NCI-H2227 (cell line): ENCODE data around the gene BSND.
A peak's percentile ranks its signal among the peaks of the same experiment; 100 is the strongest.

Experiments used
- DNase-seq: peaks from one replicate; lab custom pipeline; 2025; ENCODE audit not compliant: unreplicated experiment; lab: John Stamatoyannopoulos, UW

BSND gene

DNA sequence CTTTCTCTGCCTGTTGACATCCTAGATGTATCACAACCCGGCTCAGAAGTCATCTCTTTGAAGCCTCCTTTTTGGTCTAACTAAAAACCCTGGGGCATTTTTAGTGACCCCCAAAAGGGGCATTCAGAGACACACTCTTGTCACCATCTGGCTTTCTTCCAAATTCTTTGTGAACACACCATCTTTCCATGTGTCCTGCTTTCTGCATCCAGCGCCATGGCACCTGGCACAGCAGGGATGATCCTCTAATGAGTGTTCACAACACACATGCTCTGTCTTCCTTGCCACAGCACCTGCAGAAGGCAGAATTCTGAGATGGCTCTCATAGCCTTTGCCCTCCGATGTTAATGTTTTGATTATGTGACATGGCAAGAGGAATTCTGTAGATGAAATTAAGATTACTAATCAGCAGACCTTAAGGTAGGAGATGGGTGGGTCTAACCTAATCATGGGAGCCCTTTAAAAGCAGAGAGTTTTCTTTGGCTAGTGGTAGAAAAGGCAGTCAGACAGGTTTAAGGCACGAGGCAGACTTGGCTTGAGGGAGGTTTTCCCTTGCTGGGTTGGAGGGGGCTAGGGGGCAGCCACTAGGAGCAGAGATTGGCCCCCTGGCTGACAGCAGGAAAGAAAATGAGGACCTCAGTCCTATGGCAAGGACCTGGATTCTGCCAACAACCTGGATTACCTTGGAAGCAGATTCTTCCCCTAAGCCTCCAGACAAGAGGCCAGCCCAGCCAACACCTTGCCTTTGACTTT lies 23.2 kb upstream of the BSND start:
- peak; percentile 51 for DNase-seq

DNA sequence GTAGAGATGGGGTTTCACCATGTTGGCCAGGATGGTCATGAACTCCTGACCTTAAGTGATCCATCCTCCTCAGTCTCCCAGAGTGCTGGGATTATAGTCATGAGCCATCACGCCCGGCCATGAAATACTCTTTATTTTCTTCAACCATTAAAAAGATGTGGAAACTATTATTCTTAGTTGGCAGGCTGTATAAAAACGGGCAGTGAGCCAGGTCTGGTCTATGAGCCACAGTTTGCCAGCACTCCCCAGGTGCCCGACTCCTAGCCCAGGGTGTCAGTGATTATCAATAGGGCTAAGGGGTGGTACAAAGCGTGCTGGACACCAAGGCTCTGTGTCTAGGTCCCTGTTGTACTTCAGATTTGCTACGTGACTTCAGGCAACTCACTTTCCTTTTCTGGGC lies 22.0 kb upstream of the BSND start:
- DNase-seq, result no peak

DNA sequence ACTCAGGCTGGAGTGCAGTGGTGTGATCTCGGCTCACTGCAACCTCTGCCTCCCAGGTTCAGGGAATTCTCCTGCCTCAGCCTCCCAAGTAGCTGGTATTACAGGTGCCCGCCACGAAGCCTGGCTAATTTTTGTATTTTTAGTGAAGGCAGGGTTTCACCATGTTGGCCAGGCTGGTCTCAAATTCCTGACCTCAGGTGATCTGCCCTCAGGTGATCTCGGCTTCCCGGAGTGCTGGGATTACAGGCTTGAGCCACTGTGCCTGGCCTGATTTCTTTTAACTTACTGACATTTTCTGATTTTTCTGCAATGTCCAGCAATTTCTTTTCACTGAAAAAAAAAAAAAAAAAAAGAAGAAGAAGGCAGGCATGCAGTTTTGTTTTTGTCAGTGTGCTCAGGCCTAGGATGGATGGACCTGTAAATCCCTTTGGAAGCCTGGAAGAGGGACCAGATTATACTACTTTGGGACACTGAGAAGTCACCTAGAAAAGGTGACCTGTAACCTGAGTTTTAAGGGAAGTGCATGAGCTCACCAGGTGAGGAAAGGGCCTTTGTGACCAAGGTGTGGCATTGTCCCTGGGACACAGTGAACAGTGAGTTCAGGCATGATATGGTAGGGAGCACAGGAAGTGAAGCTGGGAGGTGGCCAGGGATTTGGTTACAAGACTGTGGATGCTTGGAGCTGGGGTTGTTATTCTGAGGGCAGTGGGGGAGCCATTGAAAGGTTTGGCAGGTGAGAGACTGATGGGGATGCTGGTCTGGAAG lies 21.0 kb upstream of the BSND start:
- DNase-seq, result no peak

DNA sequence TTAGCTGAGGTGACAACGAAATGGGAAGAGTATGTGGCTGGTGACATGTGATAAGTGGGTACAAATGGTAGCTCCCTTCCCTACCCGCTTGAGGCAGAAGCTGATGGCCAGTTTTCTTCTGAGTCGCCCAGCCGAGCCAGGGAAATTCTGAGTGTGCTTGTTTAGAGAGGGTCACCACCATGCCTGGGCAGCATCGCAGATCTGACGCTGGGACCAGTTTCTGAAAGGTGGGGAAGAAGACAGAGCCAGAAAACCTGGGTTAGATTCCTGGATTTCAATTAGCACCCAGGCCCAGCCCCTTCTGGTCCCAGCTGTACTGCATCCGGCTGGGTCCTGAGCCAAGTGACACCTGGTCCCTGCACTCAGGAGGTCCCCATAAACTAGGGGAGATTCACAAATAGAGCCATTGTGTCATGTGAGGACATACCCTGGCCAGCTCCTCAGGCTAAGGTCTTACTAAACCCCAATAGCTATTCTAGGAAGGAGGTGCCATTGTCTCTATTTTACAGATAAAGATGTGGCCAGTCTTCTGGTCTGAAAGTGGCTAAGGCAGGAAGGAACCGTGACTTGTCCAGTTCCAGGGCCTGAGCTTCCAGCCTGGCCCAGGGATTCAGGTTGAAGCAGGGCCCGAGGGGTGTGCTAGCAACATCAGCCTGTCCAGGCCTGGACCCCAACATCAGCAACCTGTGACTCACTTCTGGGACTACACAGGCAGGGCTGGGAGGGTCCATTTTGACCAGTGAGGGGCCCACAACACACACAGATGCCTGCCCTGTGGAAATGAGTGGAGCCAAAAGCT lies 20.0 kb upstream of the BSND start:
- no peak for DNase-seq

DNA sequence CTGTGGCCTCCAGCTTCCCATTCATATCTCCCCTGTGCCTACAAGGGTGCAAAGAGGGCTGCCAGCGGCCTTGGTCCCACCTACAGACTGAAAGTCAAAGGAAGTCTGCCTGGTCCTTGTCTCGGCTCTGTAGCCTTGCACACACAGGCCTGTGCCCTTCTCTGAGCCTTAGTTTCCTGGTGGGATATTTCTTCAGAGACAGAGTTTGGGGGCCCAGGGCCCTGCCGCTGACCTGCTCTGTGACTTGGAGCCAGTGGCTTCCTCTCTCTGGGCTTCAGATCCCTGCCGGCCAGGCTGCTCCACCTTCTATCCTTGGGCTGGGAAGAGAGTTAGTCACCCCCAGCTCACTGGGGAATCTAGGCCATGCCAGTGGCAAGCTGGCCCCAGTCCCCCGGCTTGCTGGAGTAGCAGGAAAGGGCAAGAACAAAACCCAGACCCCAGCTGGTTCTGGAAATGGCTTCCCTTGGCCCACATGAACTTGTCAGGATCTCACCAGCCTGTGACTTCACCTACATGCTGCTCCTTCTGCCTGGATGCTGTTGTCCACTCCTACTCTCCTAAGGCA lies 19.3 kb upstream of the BSND start:
- no peak for DNase-seq

DNA sequence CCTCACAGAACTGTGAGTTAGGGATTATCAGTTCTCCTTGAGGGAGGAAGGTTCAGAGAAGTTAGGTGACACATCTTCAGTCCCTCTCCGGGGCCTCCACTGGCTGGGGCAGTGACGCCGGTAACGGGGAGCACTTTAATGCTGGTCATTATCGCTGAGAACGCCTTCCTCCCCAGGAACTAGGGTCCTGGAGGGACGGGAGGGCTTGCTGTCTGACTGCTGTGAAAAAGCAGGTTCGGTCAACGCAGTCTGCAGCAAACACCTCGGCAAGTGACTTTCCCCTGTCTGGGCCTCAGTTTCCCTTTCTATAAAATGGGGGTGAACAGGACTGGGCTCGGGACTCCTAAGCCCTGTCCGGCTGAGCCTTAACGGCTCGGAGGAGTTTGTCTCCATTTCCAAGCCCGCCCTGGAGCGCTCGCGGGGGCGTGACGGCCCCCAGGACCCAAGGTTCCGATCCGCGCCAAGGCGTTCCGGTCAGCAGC lies 18.6 kb upstream of the BSND start:
- DNase-seq, result peak; percentile 25

DNA sequence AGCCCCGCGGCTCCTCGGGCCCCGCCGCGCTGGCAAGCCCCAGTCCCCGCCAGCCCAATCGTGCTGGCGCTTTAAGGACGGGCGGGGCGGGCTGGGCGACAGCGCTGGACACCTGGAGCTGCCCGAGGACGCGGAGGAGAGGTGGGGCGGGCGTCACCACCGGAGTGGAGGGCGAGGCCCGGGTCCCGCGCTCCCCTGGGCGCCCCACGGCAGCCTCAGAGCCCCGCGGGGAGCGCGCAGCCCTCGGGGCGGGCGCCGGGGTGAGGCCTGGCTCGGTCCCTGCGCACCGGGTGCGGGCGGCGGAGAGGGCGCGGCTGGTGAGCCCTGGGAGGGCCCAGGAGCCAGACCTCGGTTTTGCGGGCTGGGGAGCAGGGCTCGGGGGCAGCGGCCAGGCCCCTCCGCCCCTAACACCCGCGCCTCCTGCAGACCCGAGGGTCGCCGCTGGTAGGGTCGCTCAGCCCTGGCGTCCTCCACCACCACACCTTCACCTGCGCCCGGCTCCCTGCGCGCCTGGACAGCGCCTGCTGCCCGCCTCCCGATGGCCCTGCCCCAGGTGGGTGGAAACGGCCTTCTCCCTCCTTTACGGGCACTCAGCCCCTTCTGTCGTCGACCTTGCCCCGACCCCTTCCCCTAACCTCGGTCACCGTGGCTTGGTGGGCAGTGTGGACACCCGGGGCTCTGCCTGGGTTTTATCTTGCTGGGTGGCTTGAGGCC lies 18.0 kb upstream of the BSND start, which contains the start of gene TMEM61:
Gene TMEM61 (plus strand): TSS at position 101 of the 714 bp plus-strand sequence. CDS start 438 bp downstream, at position 539.
- DNase-seq, result no peak

DNA sequence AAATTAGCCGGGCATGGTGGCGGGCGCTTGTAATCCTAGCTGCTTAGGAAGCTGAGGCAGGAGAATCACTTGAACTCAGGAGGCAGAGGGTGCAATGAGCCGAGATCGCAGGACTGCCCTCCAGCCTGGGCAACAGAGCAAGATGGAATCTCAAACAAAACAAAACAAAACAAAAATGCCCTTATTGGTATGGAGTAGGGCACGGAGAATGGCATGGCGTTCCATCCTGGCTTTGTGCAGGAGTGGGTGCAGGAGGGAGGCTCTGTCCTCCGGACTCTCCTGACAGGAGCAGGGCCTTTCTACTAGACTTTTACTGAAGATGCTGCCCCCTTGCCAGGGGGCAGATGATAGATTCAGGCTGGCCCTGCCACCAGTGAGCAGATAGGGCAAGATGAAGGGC lies 17.3 kb upstream of the BSND start:
- no peak for DNase-seq

DNA sequence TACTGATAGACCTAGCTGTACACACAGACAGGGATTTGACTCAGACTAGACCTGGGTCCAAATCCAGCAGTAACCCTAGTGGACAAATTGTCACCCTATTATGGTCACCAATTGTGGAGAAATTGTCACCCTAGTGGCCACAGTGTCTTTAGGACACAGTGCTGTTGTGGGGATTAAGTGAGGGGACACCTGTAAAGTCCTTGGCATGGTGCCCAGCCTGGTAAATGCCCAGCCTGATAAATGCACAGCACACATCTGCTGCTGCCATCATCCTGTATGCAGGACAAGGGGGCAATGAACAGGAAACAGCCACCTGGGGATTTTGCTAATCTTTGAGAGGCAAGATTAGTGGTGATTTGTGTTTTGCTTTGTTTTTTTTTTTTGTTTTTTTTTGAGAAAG lies 16.0 kb upstream of the BSND start:
- peak; percentile 50 for DNase-seq

DNA sequence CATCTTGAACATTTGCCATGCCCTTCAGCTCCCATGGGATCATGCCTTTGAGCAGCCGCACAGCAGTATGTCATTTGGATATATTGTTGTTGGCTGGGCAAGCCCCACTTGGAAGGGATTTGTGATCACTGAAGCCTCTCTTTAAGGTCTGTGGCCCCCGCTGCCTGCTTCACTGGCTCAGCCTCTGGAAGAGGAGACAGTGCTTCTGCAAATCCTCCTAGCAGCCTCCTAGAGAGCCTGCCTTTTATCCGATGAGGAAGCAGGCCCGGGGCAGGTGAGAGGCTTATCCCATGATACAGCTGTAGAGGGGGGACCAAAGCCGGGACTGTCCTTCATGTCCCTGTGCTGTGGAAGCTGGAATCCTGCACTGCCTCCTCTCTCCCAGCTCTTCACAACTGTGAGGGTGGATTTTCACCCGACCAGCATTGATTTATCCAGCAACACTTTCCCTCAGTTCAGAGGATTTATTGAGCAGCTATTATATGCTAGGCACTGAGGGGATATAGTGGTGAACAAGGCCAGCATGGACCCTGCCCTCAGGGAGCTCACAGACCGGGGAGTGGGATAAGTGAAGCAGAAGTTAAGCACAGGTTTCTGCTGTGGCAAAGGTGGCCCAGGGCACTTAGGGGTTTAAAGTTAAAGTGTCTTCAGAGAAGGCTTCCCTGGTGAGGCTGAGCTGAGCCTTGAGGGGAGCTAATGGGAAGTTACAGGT lies 14.4 kb upstream of the BSND start:
- DNase-seq, result no peak

DNA sequence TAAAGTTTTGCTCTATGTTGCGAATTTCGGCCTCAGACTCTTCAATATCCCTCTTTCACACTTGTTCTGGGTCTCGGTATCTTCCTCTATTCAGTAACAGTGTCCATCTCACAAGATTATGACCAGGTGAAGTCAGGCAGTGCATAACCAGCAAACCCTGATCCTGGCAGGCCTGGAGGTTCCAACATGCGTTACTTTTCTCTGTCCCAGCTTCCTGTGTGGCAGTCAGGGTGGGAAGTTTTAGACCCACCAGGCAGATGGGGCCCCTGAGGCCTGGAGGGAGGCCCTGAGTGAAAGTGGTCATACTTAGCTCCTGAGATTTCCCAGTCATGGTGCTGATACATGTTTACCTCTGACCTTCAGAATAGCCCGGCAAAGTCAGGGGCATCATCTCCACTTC lies 13.2 kb upstream of the BSND start:
- no peak for DNase-seq

DNA sequence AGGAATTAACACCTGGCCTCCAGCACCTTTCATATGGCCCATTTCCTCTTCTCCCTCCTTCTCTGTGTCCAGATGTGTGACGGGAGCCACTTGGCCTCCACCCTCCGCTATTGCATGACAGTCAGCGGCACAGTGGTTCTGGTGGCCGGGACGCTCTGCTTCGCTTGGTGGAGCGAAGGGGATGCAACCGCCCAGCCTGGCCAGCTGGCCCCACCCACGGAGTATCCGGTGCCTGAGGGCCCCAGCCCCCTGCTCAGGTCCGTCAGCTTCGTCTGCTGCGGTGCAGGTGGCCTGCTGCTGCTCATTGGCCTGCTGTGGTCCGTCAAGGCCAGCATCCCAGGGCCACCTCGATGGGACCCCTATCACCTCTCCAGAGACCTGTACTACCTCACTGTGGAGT lies 12.7 kb upstream of the BSND start:
- no peak for DNase-seq

DNA sequence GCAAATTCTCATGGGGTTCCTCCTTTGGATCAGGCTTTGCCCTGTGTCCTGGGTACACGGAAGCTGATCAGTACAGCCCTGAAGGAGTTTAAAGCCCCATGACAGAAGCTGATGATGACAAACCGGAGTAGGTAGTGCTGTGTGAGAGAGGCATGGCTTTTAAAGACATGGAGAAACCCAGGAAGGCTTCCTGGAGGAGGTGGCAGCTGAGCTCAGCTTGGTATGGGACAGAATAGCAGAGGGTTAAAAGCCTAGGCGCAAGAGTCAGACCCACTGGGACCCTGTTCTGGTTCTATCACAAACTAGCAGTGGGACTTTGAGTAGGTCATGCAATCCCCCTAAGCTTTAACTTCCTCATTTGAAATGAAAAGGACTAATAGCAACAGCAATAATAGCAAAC lies 12.2 kb upstream of the BSND start:
- DNase-seq, result no peak

DNA sequence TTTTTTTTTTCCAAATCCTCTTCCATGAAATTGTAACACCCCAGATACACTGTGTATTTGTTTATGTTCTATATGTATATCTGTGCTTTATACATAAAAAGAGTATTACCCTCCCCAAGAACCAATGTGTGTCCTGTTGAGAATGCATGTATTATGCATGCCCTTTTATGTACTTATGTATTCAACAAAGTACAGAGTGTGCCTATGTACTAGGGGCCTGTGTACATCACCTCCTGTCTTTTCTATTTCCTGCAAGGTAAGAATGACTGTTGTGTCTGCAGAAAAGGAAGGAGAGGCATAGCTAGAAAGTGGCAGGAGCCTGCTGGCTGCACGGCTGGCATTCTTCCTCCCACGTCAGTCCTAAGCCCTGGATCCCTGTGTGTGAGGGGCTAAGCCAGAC lies 11.3 kb upstream of the BSND start:
- DNase-seq, result no peak

DNA sequence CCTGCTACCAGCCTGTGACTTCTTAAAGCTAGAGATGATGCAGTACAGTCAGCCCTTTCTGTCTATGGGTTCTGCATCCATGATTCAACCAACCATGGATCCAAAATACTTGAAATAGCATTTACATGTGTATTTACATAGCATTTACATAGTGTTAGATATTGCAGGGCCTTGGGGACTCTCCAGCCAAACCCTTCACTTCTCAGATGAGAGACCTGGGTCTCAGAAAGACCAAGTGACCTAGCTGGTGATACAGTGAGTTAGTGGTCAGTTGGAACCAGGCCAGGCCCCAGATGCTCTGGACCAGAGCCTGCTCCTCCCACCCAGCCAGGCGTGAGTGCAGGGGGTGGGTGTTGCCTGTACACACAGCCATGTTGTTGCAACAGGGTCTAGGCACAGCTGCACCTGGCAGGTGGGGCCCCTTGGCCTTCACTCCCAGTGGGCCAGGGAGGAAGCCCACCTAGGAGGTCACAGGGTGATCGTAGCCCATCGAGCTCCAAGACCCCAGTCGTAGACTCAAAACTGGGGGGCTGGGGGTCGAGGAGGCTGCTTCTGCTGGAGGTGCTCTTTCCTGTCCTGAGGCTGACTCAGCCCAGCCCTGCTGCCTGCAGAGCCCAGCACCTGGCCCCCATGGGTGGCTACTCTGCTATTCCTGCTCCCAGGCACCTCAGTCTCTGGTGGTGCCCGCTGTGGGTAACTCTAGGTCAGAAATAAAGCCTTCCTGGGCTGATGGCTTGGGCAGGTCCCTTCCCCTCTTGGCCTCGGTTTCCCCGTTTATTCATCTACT lies 10.6 kb upstream of the BSND start:
- no peak for DNase-seq

DNA sequence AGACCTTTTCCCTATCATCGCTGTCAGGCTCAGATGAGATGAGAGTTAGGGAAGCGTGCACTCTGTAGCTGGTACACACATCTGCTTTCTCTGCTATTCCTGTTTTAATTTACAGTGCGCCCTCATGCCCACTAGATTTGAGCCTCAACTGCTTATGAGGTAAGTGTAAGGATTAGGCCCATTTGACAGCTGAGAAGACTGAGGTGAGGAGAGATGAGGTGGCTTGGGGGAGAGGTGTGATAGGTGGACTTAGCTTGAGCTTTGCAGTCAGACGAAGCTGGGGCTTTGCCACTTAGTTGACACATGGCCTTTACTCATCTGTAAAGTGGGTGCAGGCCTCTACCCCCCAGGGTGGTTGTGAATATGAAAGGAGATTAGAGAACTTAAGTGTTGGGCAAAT lies 9.8 kb upstream of the BSND start:
- DNase-seq, result no peak

DNA sequence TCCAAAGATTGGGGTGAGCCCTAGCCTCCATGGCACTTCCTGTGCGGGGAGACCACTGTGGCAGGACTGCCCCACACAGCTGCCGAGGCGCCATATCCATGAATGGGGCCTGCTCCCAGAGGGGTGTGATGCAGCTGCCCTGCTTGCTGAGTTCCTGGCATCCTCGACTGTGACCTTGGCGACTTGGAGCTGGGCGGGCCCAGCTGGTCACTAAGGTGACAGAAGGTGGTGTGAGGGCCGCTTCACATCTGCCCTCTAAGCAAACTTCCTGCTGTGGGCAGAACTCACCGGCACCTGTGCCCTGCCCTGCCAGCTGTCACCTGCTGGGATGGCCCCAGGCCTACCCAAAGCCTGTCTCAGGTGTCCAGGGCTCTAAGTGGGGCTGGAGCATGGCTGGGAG lies 9.3 kb upstream of the BSND start:
- DNase-seq, result no peak

DNA sequence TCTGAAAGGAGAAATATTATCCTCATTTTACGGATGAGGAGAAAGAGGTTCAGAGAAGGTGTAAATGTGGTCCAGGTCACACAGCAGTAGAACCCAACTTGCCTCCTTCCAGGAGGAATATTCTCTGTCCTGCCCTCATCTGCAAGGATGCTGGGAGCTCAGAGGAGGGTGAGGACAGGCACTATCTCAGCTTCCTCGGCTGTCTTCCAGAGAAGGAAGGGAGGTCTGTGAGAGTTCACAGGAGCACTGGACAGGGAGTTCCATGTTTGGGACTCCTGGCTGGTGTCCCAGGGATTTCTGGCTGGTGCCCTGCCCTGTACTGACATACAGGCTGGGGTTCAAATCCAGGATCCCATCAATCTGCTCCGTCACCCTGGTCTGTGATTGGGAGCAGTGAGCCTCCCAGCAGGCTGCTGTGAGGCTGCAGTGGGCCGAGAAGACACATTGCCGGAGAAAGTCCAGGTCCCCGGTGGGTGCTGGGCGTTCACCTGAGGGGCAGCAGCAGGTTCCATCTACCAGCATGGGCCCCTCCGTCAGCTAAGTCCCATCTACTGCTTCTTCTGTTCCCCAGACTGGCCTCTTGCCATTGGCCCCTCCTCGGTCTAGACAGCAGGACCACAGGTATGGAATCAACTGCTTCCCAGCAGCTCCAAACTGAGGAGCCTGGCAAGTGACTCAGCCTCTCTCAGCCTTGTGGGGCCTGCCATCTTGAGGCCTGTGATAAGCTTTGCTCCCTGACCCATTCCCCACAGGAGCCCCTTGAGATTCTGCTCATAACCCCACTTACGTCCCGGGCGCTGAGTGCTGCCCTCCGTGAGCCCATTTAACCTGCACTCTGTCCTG lies 8.5 kb upstream of the BSND start:
- DNase-seq, result no peak
